Activated CD4-positive, alpha-beta T cell treated with anti-CD3 and anti-CD28 coated beads, Interleukin-2, amount 50 U/mL, for 4 hours (primary cell): ENCODE results near the gene TTK.
"Not testable (repeated sequence)": the region's sequence is repeated elsewhere in the genome, so short reads cannot be mapped to it uniquely, and the experiment has no call there.

Experiments
- DNase-seq, 2 experiments: peaks; one replicate each; pipeline ENCODE4 v3.0.0-alpha.2; 2020

TTK gene

GRCh38 chr6:80022803-80023202 is 18.4 kb downstream of the TTK start:
- DNase-seq = no peak

GRCh38 chr6:80028589-80028988 is 24.1 kb downstream of the TTK start:
- no peak for DNase-seq

GRCh38 chr6:80029470-80029869 is 25.0 kb downstream of the TTK start:
- DNase-seq = no peak

- not testable (repeated sequence) for DNase-seq
Measured at GRCh38 chr6:80048220-80048619, 43.8 kb downstream of the TTK start.

- DNase-seq = no peak
Measured at GRCh38 chr6:80060774-80061173, 56.3 kb downstream of the TTK start.

GRCh38 chr6:80068146-80068545 is 63.7 kb downstream of the TTK start:
- DNase-seq = not testable (repeated sequence)

- not testable (repeated sequence) for DNase-seq
Measured at GRCh38 chr6:80070431-80070830, 66.0 kb downstream of the TTK start.

- no peak for DNase-seq
Measured at GRCh38 chr6:80077067-80077466, 72.6 kb downstream of the TTK start.

- no peak for DNase-seq
Measured at GRCh38 chr6:80088637-80089036, 84.2 kb downstream of the TTK start.

GRCh38 chr6:80091506-80091905 is 87.1 kb downstream of the TTK start:
- no peak for DNase-seq
